Umbilical cord (tissue), 2 donors: ENCODE measurements around the gene ZSCAN29. TPM values are rescaled to one million over a fixed set of nuclear protein-coding genes. Genes with fewer than 3 reads are reported as not detected.

Experiments
- DNase-seq: peaks from one replicate; pipeline ENCODE4 v3.0.0-alpha.2; 2015; ENCODE audit warnings: low spot score
- total RNA-seq: library from RNA; depleted of rRNA; stranded (reverse); fragments of >200 nt; gene quantifications from one replicate; pipeline ENCODE4 v1.2.3, GENCODE V29; 2014; ENCODE audit warnings: low replicate concordance; ENCODE audit not compliant: insufficient read depth

Gene ZSCAN29
- total RNA-seq, 1 donor from 2014 or later, result 18.8 TPM

DNA sequence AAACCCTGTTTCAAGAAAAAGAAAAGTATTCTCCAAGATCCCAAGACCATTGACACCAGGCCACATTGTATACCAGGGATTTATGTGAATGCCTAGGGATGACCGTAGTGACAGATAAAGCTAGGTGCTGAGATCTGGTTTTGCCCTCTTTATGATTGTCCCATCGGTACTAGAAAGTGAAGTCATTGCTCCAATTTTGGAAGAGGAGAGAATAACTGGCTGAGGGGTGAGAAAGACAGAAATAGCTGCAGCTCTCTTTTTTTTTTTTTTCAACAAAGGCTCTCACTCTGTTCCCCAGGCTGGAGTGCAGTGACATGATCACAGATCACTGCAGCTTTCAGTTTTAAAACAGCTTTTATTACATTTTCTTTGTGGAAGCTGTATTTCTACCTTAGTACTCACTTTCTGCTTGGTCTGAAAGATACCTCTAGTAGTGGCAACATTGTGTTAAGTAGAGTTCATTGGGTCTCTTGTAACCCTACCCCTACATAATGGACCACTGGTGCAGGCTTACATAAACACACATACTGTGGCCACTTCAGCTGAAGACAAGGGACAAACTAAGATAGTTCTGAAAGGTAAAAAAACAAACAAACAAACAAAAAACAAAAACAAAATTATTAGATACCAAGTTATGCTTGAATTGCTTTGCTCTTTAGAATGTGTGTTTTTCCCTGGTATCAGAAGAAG is 18.0 kb downstream of the ZSCAN29 start:
- DNase-seq, result no peak

DNA sequence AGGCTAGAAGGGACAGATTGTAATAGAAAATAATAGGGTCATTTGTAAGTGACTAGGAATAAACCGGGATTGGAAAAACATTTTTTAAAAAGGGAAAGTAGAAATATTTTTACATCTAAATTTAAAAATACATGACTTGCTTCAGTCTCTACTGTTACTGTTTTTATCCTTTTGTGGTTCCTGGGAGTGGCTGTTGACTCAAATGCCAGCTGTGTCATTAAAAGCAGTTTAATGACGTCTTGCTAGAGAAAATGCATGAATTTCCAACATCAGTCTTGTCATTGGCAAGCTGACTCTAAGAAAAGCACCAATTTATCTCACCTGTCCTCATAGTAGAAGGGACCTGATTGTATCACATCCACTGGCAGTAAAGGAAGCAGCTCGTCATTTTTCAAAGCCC is 23.7 kb downstream of the ZSCAN29 start:
- DNase-seq, result no peak

DNA sequence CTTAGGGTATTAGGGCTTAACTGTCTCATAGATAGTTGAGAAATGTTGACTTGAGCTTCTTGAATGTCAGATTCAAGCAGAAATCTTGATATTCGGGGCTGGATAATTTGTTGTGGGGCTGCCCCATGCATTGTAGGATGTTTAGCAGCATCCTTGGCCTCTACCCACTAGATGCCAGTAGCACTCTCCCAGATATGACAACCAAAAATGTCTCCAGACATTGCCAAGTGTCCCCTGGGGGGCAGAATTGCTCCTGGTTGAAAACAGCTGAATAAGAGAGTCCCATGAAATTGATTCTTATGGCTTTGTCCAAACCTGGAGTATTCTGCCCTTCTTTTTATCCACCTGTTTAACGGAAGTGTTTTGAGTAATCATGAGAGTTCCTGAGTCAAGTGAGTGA is 24.5 kb downstream of the ZSCAN29 start:
- no peak for DNase-seq

DNA sequence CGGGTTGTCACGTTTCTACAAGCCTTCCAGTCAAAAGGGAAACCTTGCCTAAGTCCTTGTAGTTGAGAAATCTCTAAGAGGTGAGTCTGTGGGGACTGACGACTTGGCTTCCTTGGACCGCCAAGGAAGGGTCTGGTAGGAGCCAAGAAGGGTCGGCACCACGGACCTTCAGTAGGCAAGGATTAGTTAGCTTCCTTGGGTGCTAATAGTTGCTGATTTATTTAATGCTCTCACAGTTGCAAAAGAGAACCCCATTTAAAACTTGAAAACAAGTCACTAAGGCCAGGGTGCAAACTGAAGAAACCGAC is 40.1 kb downstream of the ZSCAN29 start:
- DNase-seq, result no peak

DNA sequence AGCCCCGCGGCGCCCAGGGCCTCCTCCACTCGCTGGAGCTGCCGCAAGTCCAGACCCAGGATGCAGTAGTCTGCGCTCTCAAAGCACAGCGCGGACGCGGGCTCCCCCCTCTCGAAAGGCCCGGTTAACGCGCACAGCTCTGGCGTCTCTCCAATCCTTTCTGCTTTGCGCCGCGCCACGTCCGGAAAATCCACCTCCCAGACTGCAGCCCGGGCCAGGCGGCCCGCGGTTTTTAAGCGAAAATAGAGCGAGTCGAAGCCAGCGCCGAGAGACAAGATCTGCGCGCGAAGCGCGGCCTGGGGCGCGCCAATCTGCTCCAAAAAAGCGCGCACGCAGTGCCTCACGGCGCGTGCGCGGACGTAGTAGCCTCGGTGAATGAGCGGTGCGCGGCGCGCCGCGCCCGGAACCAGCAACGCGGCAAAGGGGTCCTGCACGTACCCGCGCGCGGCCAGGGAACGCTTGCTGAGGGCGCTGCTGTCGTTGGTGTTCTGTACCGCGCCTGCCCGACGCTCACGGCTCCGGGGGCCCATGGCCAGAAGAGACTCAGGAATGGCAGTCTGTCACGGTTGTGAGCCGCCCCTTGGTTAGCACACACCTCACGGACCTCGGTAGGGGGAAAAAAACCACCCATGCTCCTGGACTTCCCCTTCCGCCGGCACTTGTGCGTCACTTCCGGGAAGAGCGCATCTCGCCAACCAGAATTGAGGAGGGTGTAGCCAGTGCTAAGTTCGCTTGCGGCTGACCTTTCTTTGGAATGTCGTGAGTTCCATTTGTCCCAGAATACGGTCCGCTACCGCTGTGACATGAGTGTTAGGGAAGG is 40.7 kb downstream of the ZSCAN29 start, which contains the start of gene LCMT2:
TSS of gene LCMT2 (minus strand) at position 614 of the 820 bp plus-strand sequence. CDS start at position 530, 84 bp downstream.
- peak; percentile 98 for DNase-seq

DNA sequence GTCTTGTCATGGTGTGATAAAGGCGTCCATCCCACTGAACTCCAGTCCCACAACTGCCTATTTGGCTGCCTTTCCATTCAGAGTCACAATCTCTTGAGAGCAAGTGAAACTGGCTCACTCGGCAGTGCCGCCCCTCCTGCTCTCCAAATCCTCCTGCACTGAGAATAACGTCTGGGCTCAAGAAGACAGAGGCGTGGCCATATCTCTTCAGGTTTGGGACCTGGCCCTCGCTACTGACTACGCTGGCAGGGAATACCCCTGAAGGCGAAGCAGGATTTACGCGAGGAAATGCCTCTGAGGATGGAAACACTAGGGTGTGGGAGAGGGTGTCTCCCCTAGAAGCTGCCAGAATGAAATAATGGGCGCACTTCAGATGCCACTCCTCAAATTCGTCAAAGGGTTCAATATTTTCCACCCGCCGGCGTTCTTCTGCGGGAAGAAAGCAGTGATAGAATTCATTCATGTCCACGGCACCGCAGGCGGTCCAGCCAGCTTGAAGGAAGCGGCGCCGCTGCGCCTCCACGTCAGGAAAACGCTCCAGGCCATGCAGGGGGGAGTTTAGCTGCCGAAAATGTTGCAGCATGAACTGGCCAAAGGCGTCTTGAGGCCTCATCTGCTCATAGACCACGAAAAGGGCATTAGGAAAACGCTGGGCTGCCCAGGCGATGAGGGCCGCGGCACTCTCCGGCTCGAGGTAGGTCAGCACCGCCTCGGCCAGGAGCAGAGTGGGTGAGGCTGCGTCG is 41.5 kb downstream of the ZSCAN29 start:
- DNase-seq, result peak; percentile 5

DNA sequence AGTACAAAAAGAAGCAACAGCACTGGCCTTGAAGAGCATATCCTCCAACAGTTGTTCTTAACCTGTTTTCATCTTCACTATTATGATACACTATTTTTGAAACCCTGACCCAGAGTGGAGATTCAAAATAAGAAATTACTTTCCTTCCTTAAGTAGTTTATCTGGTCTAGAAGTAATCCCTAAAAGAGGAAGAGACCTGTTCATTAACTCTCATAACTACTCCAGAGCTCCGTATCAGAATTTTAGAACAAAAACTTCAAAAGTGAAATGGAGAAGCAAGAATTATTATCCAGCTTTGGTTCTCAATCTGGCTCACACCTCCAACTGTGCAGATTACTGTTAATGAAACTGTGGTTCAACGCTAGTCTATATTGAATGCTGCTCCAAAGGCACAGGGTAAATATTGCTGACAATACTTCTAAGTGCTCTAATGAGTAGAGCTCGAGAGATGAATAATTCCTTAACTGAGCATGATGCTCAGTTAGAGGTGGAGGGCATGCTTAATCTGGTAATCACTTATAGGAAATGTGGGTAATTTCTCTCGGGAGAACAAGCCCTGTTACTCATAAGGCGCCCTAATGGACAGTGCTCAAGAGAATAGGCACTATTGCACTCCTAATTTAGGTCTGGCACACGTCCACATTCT is 45.7 kb downstream of the ZSCAN29 start:
- no peak for DNase-seq

DNA sequence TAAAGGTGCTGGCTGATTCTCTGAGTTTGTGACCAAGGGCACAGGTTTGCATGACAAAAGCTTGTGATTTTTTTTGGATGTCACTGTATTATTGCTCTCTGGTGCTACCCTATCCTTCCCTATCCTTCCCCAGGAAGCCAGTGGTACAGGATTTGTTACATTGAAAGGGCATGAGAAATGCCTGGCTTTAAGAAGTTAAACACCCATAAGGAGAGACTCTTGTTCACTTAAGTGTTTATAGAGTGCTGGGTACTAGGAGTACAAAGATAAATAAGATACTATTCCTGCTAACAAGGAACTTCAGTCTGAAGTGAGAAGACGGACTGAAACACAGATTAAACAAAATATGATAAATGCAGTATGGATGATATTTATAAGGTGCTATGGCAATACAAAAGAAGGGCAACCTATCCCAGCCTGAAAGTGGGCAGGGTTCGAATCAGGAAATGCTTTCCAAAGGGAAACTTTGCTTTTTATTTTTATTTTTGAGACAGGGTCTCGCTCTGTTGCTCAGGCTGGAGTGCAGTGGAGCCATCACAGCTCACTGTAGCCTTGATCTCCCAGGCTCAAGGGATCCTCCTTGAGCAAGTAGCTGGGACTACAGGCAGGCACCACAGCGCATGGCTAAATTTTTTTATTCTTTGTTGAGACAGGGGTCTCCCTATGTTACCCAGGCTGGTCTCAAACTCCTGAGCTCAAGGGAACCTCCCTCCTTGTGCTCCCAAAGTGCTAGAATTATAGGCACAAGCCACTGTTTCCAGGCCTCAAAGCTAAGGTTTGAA is 51.7 kb downstream of the ZSCAN29 start:
- DNase-seq, result no peak

DNA sequence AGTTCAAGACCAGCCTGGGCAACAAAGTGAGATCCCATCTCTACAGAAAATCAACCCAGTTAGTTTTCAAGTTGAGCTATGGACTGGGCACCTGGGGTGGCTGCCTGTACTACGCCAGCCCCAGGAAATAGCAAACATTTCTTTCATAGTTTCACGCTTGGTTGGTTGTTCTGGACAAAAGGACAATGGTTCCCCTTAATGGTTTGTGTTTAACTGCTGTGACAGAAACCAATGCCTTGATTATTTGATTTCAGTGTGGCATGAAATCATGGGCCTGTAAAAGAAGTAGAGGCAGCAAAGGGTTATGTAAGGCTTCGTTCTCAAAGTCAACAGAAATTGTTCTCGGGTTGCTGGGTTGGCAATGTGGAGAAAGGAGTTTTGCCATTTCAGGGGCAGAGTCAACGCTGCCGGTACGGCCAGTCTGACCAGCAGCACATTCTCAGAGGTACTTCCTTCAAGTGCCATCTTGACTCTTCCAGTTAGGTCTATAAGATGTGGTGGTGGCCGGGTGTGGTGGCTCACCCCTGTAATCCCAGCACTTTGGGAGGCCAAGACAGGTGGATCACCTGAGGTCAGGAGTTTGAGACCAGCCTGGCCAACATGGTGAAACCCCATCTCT is 53.2 kb downstream of the ZSCAN29 start:
- no peak for DNase-seq

DNA sequence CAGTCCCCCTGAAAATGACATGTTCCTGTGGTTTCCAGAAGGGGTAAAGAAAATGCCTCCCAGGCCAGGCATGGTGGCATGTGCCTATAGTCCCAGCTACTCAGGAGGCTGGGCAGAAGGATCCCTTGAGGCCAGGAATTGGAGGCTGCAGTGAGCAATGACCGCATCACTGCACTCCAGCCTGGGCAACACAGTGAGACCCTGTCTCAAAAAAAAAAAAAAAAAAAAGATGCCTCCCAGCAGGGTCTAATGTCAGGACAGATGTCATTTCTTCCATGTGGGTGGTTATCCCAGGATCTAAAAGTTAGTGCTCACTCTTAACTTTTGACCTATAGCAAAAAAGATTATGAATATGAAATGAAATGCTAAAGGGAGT is 53.9 kb downstream of the ZSCAN29 start:
- DNase-seq, result no peak

DNA sequence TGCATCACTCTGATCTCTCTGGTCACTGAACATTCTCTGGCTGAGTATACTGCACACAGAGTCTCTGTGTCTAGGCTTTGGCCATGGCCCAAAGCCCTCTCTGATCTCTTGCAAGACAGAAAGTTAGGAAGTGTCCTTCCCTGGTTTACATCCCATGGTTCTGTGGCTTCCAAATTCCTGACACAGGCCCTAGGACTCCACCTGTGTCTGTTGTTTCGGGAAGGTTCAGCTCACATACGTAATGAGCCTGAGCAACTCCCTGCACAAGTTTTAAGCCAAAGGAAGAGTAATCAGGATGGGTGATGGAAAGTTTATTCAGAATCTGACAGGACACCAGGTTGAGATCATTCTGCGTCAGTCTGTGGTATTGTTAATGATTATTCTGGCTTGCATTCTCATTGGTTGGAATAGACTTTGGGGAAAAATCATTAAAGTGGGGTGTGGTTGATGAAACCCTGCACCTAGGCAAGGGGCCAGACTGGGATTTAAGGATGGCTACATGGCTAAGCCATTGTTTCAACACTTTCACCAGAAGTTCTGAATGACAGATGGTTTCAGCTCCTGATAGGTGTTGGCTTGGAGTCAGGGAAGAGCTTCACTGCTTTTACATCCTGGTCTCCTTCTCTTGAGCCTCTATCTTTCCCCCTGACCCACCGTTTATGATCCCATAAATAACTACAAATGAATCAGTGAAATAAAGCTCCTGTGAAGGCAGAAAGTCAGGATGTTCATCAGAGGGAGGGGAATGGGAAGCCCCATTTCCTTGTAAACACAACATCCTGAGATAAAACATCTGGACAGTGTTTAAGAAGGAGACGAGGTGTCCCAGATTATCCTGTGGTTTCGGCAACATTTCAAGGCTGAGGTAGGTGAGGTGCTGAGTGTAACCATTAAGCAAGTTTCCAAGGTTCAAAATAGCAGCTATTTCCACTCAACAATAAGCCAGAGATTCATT is 54.5 kb downstream of the ZSCAN29 start:
- DNase-seq, result no peak

DNA sequence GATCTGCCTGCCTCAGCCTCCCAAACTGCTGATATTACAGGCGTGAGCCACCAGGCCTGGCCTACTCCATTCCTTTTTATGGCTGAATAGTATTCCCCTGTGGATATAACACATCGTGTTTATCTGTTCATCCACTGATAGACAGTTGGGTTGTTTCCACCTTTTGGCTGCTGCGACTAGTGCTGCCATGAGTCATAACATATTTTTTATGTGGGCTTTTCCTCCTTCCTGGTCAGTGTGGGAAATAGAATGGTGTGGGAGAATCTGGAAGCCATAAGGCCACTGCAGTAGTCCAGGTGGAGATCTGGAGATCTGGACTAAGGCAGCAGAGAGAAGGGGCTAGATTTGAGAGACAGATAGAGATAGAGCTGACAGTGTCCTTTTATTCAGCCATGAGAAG is 56.7 kb downstream of the ZSCAN29 start:
- no peak for DNase-seq

DNA sequence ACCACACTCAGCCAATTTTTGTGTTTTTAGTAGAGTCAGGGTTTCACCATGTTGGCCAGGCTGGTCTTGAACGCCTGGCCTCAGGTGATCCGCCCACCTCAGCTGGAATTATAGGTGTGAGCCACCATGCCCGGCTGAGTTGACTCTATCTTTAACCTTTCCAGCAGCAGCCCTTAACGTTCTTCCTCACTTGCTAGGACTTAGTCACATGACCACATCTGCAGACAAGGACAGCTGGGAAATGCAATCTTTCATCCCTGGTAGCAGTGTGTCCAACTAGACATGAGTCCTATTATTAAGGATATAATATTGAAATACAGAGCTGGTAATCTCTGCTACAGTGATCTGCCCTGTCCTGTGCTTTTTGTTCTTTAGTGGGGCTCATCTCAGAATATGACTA is 58.5 kb downstream of the ZSCAN29 start:
- no peak for DNase-seq

Other genes starting within 250 kb of the ZSCAN29 start
- gene TMEM62, start 237.5 kb downstream of the ZSCAN29 start, total RNA-seq, result 75.8 TPM
- gene CCNDBP1, start 185.6 kb downstream of the ZSCAN29 start, total RNA-seq, result 90.5 TPM
- gene EPB42, start 150.0 kb downstream of the ZSCAN29 start, total RNA-seq, result 7.0 TPM
- gene TGM5, start 104.1 kb downstream of the ZSCAN29 start, total RNA-seq, result 13.7 TPM
- not detected for gene TGM7, start 68.8 kb downstream of the ZSCAN29 start, total RNA-seq
- gene LCMT2, start 40.5 kb downstream of the ZSCAN29 start, total RNA-seq, result 16.1 TPM
- 11.1 TPM for gene TUBGCP4, start 58 bp upstream of the ZSCAN29 start, total RNA-seq
- 52.7 TPM for gene TP53BP1, start 122.1 kb upstream of the ZSCAN29 start, total RNA-seq
- gene MAP1A, start 146.6 kb upstream of the ZSCAN29 start, total RNA-seq, result 10.4 TPM
- gene PPIP5K1, start 219.2 kb upstream of the ZSCAN29 start, total RNA-seq, result 16.1 TPM
- gene CKMT1B, start 223.0 kb upstream of the ZSCAN29 start, total RNA-seq, result not detected
- gene STRC, start 247.8 kb upstream of the ZSCAN29 start, total RNA-seq, result 1.7 TPM